HepG2 (cell line): Measurements from ENCODE around the gene PIKFYVE.

Source experiments
- MTF1 ChIP-seq: sonication (generic); formaldehyde crosslinking; IDR thresholded peaks from 2 replicates; pipeline ENCODE4 v1.5.0; 2020; ENCODE audit warnings: missing genetic modification reagents
- POLR2A ChIP-seq, 2 experiments: IDR thresholded peaks; 2 replicates each; pipeline ENCODE4 v1.6.1; 2011; ENCODE audit warnings: low read depth in 2 of 2, low read length in 2 of 2, mild to moderate bottlenecking in 1 of 2, moderate library complexity in 1 of 2; ENCODE audit not compliant: insufficient read depth in 1 of 2
- RARA ChIP-seq: IDR thresholded peaks from 2 replicates; pipeline ENCODE4 v1.6.1; 2016; ENCODE audit warnings: missing genetic modification reagents, missing compliant biosample characterization
- SMC3 ChIP-seq: IDR thresholded peaks from 2 replicates; pipeline ENCODE4 v1.6.1; 2011; ENCODE audit warnings: low read length, improper control_type of control experiment
- XRCC5 ChIP-seq: fragments of 200-400 bp; formaldehyde crosslinking; optimal IDR thresholded peaks from 2 replicates; pipeline ENCODE3; 2017; ENCODE audit warnings: mild to moderate bottlenecking, low read length
- ZNF501 ChIP-seq: sonication (generic); formaldehyde crosslinking; IDR thresholded peaks from 2 replicates; pipeline ENCODE4 v1.5.1; 2020; ENCODE audit warnings: mild to moderate bottlenecking, moderate library complexity, missing genetic modification reagents
- ZNF605 ChIP-seq: sonication (generic); formaldehyde crosslinking; IDR thresholded peaks from 2 replicates; pipeline ENCODE4 v1.8.0; 2022; ENCODE audit warnings: mild to moderate bottlenecking, missing genetic modification reagents
- ZNF720 ChIP-seq: sonication (generic); formaldehyde crosslinking; IDR thresholded peaks from 2 replicates; pipeline ENCODE4 v1.4.0; 2020; ENCODE audit warnings: missing genetic modification reagents

GRCh38 chr2:208248601-208249000 is 17.5 kb upstream of the PIKFYVE start:
- TF ChIP-seq XRCC5, result no peak
- no peak for TF ChIP-seq MTF1
- no peak for TF ChIP-seq SMC3
- no peak for TF ChIP-seq ZNF501 (CRISPR knock-in tag)
- TF ChIP-seq RARA, result no peak
- TF ChIP-seq POLR2A (IDR thresholded peaks at IDR 0.05; ENCODE audit: insufficient read depth in 1 of 2, low read depth in 2 of 2, low read length in 2 of 2), result peak; percentile 24 to 37; a peak in 1 of 4 replicates
- no peak for TF ChIP-seq ZNF720 (CRISPR knock-in tag)
- no peak for TF ChIP-seq ZNF605 (CRISPR knock-in tag)
